Stimulated activated CD8-positive, alpha-beta memory T cell treated with anti-CD3 and anti-CD28 coated beads, Interleukin-7, amount 100 ng/mL, for 24 hours (primary cell): ENCODE data around the gene MEX3B.
"Not testable (repeated sequence)": the region's sequence is repeated elsewhere in the genome, so short reads cannot be mapped to it uniquely, and the experiment has no call there.

ENCODE experiments used
- DNase-seq: peaks from one replicate; pipeline ENCODE4 v3.0.0-alpha.2; 2020; ENCODE audit warnings: low read depth

MEX3B gene

DNA sequence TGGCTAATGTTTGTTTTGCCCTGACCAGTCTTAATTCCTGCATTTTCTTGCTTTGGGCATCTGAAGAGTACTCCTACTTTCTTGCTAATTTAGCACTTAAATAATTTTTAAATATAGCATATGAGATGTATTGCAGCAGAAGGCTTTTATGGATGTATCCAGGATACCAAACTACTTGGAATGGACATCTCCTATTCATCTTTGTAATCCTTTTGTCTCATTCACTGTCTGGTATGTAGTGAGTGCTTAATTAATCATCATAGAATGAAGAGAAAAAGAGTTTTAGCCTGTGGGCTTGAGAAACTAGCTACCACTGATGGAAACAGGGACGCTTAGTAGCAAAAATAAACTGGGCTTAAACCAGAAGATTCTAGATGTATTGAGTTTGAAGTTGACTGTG is 40.6 kb downstream of the MEX3B start:
- no peak for DNase-seq

- no peak for DNase-seq
Measured at GRCh38 chr15:82003916-82004315, 41.9 kb downstream of the MEX3B start.

- not testable (repeated sequence) for DNase-seq
Measured at GRCh38 chr15:81995081-81995480, 50.7 kb downstream of the MEX3B start.

GRCh38 chr15:81992523-81992922 is 53.3 kb downstream of the MEX3B start:
- DNase-seq: no peak
